KMS-11 (cell line): ENCODE data around the gene NANOS2.

Experiments
- H2AFZ ChIP-seq: fragments of 200-600 bp; sonication (generic); 2 replicates; pipeline ENCODE4 v1.6.1; 2016; ENCODE audit warnings: antibody characterized with exemption, mixed run types, low read depth
- H3K27ac ChIP-seq: fragments of 200-600 bp; sonication (generic); 2 replicates; pipeline ENCODE4 v1.6.1; 2016; ENCODE audit warnings: mild to moderate bottlenecking, mixed run types
- H3K27me3 ChIP-seq: fragments of 200-600 bp; sonication (generic); 2 replicates; pipeline ENCODE4 v1.6.1; 2017; ENCODE audit warnings: mild to moderate bottlenecking, low read depth, mixed run types, moderate library complexity; ENCODE audit not compliant: insufficient read depth
- H3K36me3 ChIP-seq: fragments of 200-600 bp; sonication (generic); 2 replicates; pipeline ENCODE4 v1.6.1; 2017; ENCODE audit warnings: mild to moderate bottlenecking, mixed run types; ENCODE audit not compliant: insufficient read depth
- H3K4me1 ChIP-seq: fragments of 200-600 bp; sonication (generic); 2 replicates; pipeline ENCODE4 v1.6.1; 2016; ENCODE audit warnings: mild to moderate bottlenecking, low read depth, mixed run types; ENCODE audit not compliant: poor library complexity, severe bottlenecking
- H3K4me2 ChIP-seq: fragments of 200-600 bp; sonication (generic); 2 replicates; pipeline ENCODE4 v1.7.0; 2016; ENCODE audit warnings: mild to moderate bottlenecking, mixed run types
- H3K4me3 ChIP-seq: fragments of 200-600 bp; sonication (generic); IDR thresholded peaks from 2 replicates; pipeline ENCODE4 v1.6.1; 2017; ENCODE audit warnings: low read depth, low read length, mixed read lengths; ENCODE audit not compliant: insufficient read depth
- H3K79me2 ChIP-seq: fragments of 200-600 bp; sonication (generic); 2 replicates; pipeline ENCODE4 v1.6.1; 2016; ENCODE audit warnings: low read depth, mixed run types; ENCODE audit not compliant: insufficient read depth
- H3K9ac ChIP-seq: fragments of 200-600 bp; sonication (generic); 2 replicates; pipeline ENCODE4 v1.6.1; 2016; ENCODE audit warnings: mild to moderate bottlenecking, mixed run types
- H4K20me1 ChIP-seq: fragments of 200-600 bp; sonication (generic); 2 replicates; pipeline ENCODE4 v1.6.1; 2016; ENCODE audit warnings: mild to moderate bottlenecking, mixed run types; ENCODE audit not compliant: insufficient read depth
- CTCF ChIP-seq: fragments of 200-600 bp; sonication (generic); conservative IDR thresholded peaks from 2 replicates; pipeline ENCODE4 v1.6.1; 2017; ENCODE audit warnings: low read depth, mild to moderate bottlenecking, antibody characterized with exemption, low read length, moderate library complexity, mixed read lengths

The NANOS2 gene

GRCh38 chr19:45884682-45885555 is 29.7 kb downstream of the NANOS2 start:
- TF ChIP-seq CTCF, result no peak
- Histone ChIP-seq H3K4me1 (peaks cover 28% of the 10 kb centered on the region), H4K20me1 (no peaks in the 10 kb centered on the region)

GRCh38 chr19:45883881-45884681 is 30.5 kb downstream of the NANOS2 start:
- H3K4me2 ChIP-seq, result 0 out of 2 replicates have a peak overlapping the region, but pooled peaks have one; percentile 21
- H3K9ac ChIP-seq, result no peak overlapping the region
- no peaks in the 10 kb centered on the region for H3K27me3 ChIP-seq
- no peak for TF ChIP-seq CTCF
- H3K36me3 ChIP-seq, result no peaks in the 10 kb centered on the region
- no peak overlapping the region for H3K27ac ChIP-seq
- no peak overlapping the region for H2AFZ ChIP-seq
- H3K79me2 ChIP-seq, result no peaks in the 10 kb centered on the region
- H3K4me1 ChIP-seq, result peaks cover 28% of the 10 kb centered on the region
- no peak overlapping the region for H3K4me3 ChIP-seq
- H4K20me1 ChIP-seq, result no peaks in the 10 kb centered on the region

More at GRCh38 chr19:45884682-45885555, 29.7 kb downstream of the NANOS2 start:
- peak overlapping the region; percentile 43; the same call in 1 of the 2 replicates for H3K4me2 ChIP-seq
- H3K4me3 ChIP-seq, result no peak overlapping the region
- no peaks in the 10 kb centered on the region for H3K79me2 ChIP-seq
- peak overlapping the region; percentile 39 for H3K27ac ChIP-seq
- peak overlapping the region; percentile 48; the same call in 1 of the 2 replicates for H3K9ac ChIP-seq
- H3K27me3 ChIP-seq, result no peaks in the 10 kb centered on the region
- H3K36me3 ChIP-seq, result no peaks in the 10 kb centered on the region
- no peak overlapping the region for H2AFZ ChIP-seq

- H3K36me3 ChIP-seq, result no peaks in the 10 kb centered on the region
- peaks cover 28% of the 10 kb centered on the region for H3K4me1 ChIP-seq
- no peaks in the 10 kb centered on the region for H3K27me3 ChIP-seq
- TF ChIP-seq CTCF, result no peak
- H4K20me1 ChIP-seq, result no peaks in the 10 kb centered on the region
- H2AFZ ChIP-seq, result no peak overlapping the region
- H3K4me2 ChIP-seq, result 0 out of 2 replicates have a peak overlapping the region, but pooled peaks have one; percentile 21
- H3K27ac ChIP-seq, result no peak overlapping the region
- no peak overlapping the region for H3K9ac ChIP-seq
- no peaks in the 10 kb centered on the region for H3K79me2 ChIP-seq
- H3K4me3 ChIP-seq, result no peak overlapping the region
Measured at GRCh38 chr19:45883586-45883880, 31.0 kb downstream of the NANOS2 start.

- Histone ChIP-seq H3K79me2 (no peaks in the 10 kb centered on the region), H2AFZ (no peak overlapping the region), H3K27ac (no peak overlapping the region), H3K4me2 (peak overlapping the region; percentile 46), H4K20me1 (no peaks in the 10 kb centered on the region), H3K4me1 (peaks cover 28% of the 10 kb centered on the region), H3K36me3 (no peaks in the 10 kb centered on the region), H3K27me3 (no peaks in the 10 kb centered on the region), H3K9ac (no peak overlapping the region), H3K4me3 (no peak overlapping the region)
- TF ChIP-seq CTCF, result peak; percentile 97
Measured at GRCh38 chr19:45882652-45883585, 31.7 kb downstream of the NANOS2 start.
